Gastrocnemius medialis (tissue), 4 donors: ENCODE measurements around the gene ADCY7. TPM values are rescaled to one million over a fixed set of nuclear protein-coding genes. Genes with fewer than 3 reads are reported as not detected.

ENCODE experiments used
- ATAC-seq, 2 donors: fragments of 150-250 bp; one replicate each; pipeline ENCODE4 v1.9.1; 2016
- DNase-seq, 2 donors: peaks; one replicate each; pipeline ENCODE4 v3.0.0-alpha.2; 2019
- H3K27ac ChIP-seq, 4 donors: fragments of 200-600 bp; sonication (generic); 1 replicate in 1 of 4; 2 replicates in 3 of 4; pipeline ENCODE4 v1.5.1; 2016 to 2018; ENCODE audit warnings: mild to moderate bottlenecking in 2 of 4, moderate library complexity in 1 of 4
- H3K27me3 ChIP-seq, 3 donors: fragments of 200-600 bp; sonication (generic) in 2 of 3; 1 replicate in 1 of 3; 2 replicates in 2 of 3; pipeline versions ENCODE4 v1.5.1 to v1.6.0; 2016 to 2019; ENCODE audit warnings: mild to moderate bottlenecking in 1 of 3, moderate library complexity in 1 of 3
- H3K36me3 ChIP-seq, 2 donors: fragments of 200-600 bp; sonication (generic) in 1 of 2; one replicate each; pipeline ENCODE4 v1.5.1; 2017 to 2018
- H3K4me1 ChIP-seq, 2 donors: fragments of 200-600 bp; sonication (generic) in 1 of 2; one replicate each; pipeline ENCODE4 v1.5.1; 2016 to 2017; ENCODE audit warnings: mild to moderate bottlenecking in 2 of 2
- H3K4me3 ChIP-seq, 4 donors: fragments of 200-600 bp; sonication (generic) in 3 of 4; 1 replicate in 1 of 4; 2 replicates in 3 of 4; pipeline ENCODE4 v1.5.1; 2016 to 2019; ENCODE audit warnings: mild to moderate bottlenecking in 2 of 4
- H3K9me3 ChIP-seq, 3 donors: fragments of 200-600 bp; sonication (generic) in 2 of 3; 1 replicate in 1 of 3; 2 replicates in 2 of 3; pipeline ENCODE4 v1.5.1; 2016 to 2019
- CTCF ChIP-seq, 5 experiments: fragments of 450-650 bp in 3 of 5; fragments of 200-600 bp in 2 of 5; sonication (generic) in 2 of 5; IDR thresholded peaks in 4 of 5; conservative IDR thresholded peaks in 1 of 5; 1 replicate in 4 of 5; 2 replicates in 1 of 5; pipeline ENCODE4 v1.5.1; 2016 to 2019; ENCODE audit warnings: antibody characterized with exemption in 5 of 5, mild to moderate bottlenecking in 3 of 5, moderate library complexity in 3 of 5
- POLR2A ChIP-seq, 2 donors: fragments of 450-650 bp; IDR thresholded peaks; one replicate each; pipeline ENCODE4 v1.6.1; 2017; ENCODE audit warnings: antibody characterized with exemption in 2 of 2, mild to moderate bottlenecking in 2 of 2, moderate library complexity in 2 of 2
- in situ Hi-C, 4 donors: fragments of 200-750 bp; cut with MboI; loops; one replicate each; pipeline versions ENCODE4 v1.15.0 to v1.8.0; 2017; ENCODE audit warnings: low sequenced_read_pairs in 4 of 4
- intact Hi-C: fragments of 100-400 bp; cut with DNase I; formaldehyde crosslinking; loops from one replicate; pipeline ENCODE4 v1.15.1; 2023; ENCODE audit warnings: low total_unique reads
- total RNA-seq, 4 donors: library from RNA; depleted of rRNA; stranded (reverse); fragments of >200 nt; gene quantifications; one replicate each; pipeline versions ENCODE4 v1.1.0 to v1.2.3, GENCODE V29; 2016

The ADCY7 gene
- total RNA-seq, 4 donors from 2014 or later = 0.90 to 7.3 (median 2.6) TPM

- ATAC-seq (no peak), DNase-seq (no peak)
These were observed 2.1 kb upstream of the ADCY7 start for GRCh38 chr16:50263940-50264929.

GRCh38 chr16:50265260-50265659 lies 1.1 kb upstream of the ADCY7 start:
- Histone ChIP-seq H3K4me3 (no peak overlapping the region), H3K9me3 (no peaks in the 10 kb centered on the region), H3K27me3 (peaks cover 0 to 11% (median 0%) of the 10 kb centered on the region in 3 donors), H3K27ac (no peak overlapping the region), H3K4me1 (peaks cover 0 to 3% of the 10 kb centered on the region in 2 donors), H3K36me3 (no peaks in the 10 kb centered on the region)
- intact Hi-C loops = no loop called here
- DNase-seq = no peak
- ATAC-seq = no peak
- in situ Hi-C loops = no loop called here
- TF ChIP-seq POLR2A (IDR thresholded peaks at IDR 0.05) (no peak), CTCF (IDR thresholded peaks at IDR 0.05 in 4 of 5, conservative IDR thresholded peaks at IDR 0.05 in 1 of 5) (no peak)

More at GRCh38 chr16:50263940-50264929, 2.1 kb upstream of the ADCY7 start:
- in situ Hi-C loops (no loop called here), intact Hi-C loops (no loop called here)
- no peak overlapping the region for H3K27ac ChIP-seq
- peaks cover 3 to 7% of the 10 kb centered on the region in 2 donors for H3K4me1 ChIP-seq
- no peaks in the 10 kb centered on the region for H3K9me3 ChIP-seq
- H3K4me3 ChIP-seq = no peak overlapping the region
- TF ChIP-seq POLR2A (IDR thresholded peaks at IDR 0.05) = no peak
- TF ChIP-seq CTCF (IDR thresholded peaks at IDR 0.05 in 4 of 5, conservative IDR thresholded peaks at IDR 0.05 in 1 of 5) = no peak
- H3K36me3 ChIP-seq = no peaks in the 10 kb centered on the region
- peaks cover 0 to 11% (median 0%) of the 10 kb centered on the region in 3 donors for H3K27me3 ChIP-seq

DNA sequence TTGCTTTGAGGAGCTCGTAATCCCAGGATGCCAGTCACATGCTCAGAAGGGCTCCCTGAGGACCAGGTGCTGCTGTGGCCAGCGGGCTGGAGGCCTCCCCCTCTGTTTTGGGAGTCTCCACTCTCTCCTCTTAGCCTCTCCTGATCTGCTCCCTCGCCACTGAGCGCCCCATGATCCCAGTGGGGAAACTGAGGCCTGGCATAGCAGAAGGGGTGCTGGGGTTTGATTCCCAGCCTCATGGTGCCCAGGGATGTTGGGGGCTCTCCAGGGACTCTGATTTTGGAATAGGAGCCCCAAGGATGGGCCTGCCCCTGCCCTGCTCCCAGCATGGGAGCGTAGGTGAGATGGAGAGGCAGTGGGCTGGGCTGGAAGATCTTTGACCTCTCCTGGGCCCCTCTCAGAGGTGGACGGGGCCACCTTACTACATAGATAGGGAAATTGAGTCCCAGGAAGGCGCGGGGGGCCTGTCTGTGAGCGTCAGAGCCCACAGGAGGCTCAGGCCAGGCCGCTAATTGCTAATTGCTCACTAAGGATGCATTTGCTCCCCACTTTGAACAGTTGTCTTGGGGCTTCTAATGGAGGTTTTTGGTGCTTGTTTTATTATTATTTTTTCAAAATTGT lies 525 bp upstream of the ADCY7 start:
- Histone ChIP-seq H3K36me3 (no peaks in the 10 kb centered on the region), H3K9me3 (no peaks in the 10 kb centered on the region), H3K4me1 (peaks cover 0 to 3% of the 10 kb centered on the region in 2 donors), H3K27ac (peak overlapping the region in 2 of 4 donors; percentile 31 to 47), H3K27me3 (peaks cover 0 to 6% (median 0%) of the 10 kb centered on the region in 3 donors), H3K4me3 (peak overlapping the region in 2 of 4 donors; percentile 13 to 33)
- ATAC-seq (no peak), DNase-seq (no peak)
- TF ChIP-seq CTCF (IDR thresholded peaks at IDR 0.05 in 4 of 5, conservative IDR thresholded peaks at IDR 0.05 in 1 of 5) (no peak), POLR2A (IDR thresholded peaks at IDR 0.05) (no peak)
- in situ Hi-C loops = no loop called here
- intact Hi-C loops = no loop called here

DNA sequence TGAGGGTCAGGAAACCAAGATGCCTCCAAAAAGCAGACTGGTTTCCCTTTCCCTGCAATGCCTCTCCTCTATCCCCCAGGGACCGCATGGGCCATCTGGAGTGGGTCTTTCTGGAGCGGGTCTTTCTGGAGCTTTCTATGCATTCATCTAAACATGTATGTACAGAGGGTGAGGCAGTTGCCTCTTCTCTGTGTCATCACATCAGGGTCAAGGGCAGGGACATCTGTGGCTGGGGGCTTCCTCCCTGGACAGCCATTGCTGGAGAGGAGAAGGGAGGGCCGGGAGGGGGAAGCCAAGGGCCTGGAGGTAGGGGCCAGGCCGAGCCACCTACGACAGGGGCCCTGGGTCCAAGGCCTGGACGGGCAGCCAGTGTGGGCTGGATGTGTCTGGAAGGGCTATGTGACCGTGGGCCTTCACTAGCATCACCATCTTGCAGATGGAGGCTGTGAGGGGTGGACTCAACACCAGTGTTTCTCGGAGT lies 840 bp downstream of the ADCY7 start:
- peak overlapping the region in 1 of 4 donors; percentile 9 for H3K27ac ChIP-seq
- ATAC-seq (no peak), DNase-seq (no peak)
- TF ChIP-seq CTCF (IDR thresholded peaks at IDR 0.05 in 4 of 5, conservative IDR thresholded peaks at IDR 0.05 in 1 of 5) (no peak), POLR2A (IDR thresholded peaks at IDR 0.05) (no peak)
- H3K27me3 ChIP-seq = no peaks in the 10 kb centered on the region
- H3K4me1 ChIP-seq = peaks cover 0 to 3% of the 10 kb centered on the region in 2 donors
- H3K9me3 ChIP-seq = no peaks in the 10 kb centered on the region
- no peaks in the 10 kb centered on the region for H3K36me3 ChIP-seq
- H3K4me3 ChIP-seq = peak overlapping the region in 1 of 4 donors; percentile 33
- in situ Hi-C loops = no loop called here
- intact Hi-C loops = no loop called here
